Osteocyte (in vitro differentiated cells): ENCODE results near the gene CNTN2. TPM values are rescaled to one million over a fixed set of nuclear protein-coding genes. Genes with fewer than 3 reads are reported as not detected.

Experiments
- DNase-seq: peaks from one replicate; pipeline ENCODE4 v3.0.0; 2021; ENCODE audit warnings: mixed read lengths; ENCODE audit not compliant: unreplicated experiment; ENCODE audit errors: extremely low spot score
- H3K27ac Mint-ChIP-seq: one replicate; pipeline ENCODE4 v1.8.0; 2021; ENCODE audit warnings: mild to moderate bottlenecking, mixed read lengths; ENCODE audit not compliant: unreplicated experiment
- H3K27me3 Mint-ChIP-seq: one replicate; pipeline ENCODE4 v1.8.0; 2021; ENCODE audit warnings: mixed read lengths; ENCODE audit not compliant: unreplicated experiment
- H3K36me3 Mint-ChIP-seq: one replicate; pipeline ENCODE4 v1.8.0; 2021; ENCODE audit warnings: mixed read lengths; ENCODE audit not compliant: unreplicated experiment
- H3K4me1 Mint-ChIP-seq: one replicate; pipeline ENCODE4 v1.8.0; 2021; ENCODE audit warnings: mixed read lengths; ENCODE audit not compliant: unreplicated experiment
- H3K4me3 Mint-ChIP-seq: one replicate; pipeline ENCODE4 v1.8.0; 2021; ENCODE audit warnings: mild to moderate bottlenecking, moderate library complexity, mixed read lengths; ENCODE audit not compliant: unreplicated experiment
- H3K9me3 Mint-ChIP-seq: one replicate; pipeline ENCODE4 v1.8.0; 2021; ENCODE audit warnings: mixed read lengths; ENCODE audit not compliant: unreplicated experiment
- CTCF ChIP-seq: fragments of 200-600 bp; sonication (generic); IDR thresholded peaks from 2 replicates; pipeline ENCODE4 v1.5.0; 2021; ENCODE audit warnings: antibody characterized with exemption, mild to moderate bottlenecking, moderate library complexity
- total RNA-seq: library from RNA; stranded (reverse); gene quantifications from 2 replicates; pipeline ENCODE4 v1.2.1, GENCODE V29; 2021

Gene CNTN2
- total RNA-seq, 1 donor from 2014 or later, result not detected

- no peak overlapping the region for H3K27ac Mint-ChIP-seq
- TF ChIP-seq CTCF, result no peak
- H3K27me3 Mint-ChIP-seq, result peaks cover 28% of the 10 kb centered on the region
- H3K4me3 Mint-ChIP-seq, result no peak overlapping the region
- no peak for DNase-seq
- no peaks in the 10 kb centered on the region for H3K36me3 Mint-ChIP-seq
- peaks cover 2% of the 10 kb centered on the region for H3K4me1 Mint-ChIP-seq
- H3K9me3 Mint-ChIP-seq, result no peaks in the 10 kb centered on the region
These were observed 26.9 kb upstream of the CNTN2 start for GRCh38 chr1:205016075-205016474.

GRCh38 chr1:205016584-205016983 is 26.4 kb upstream of the CNTN2 start:
- Mint-ChIP-seq H3K27ac (no peak overlapping the region), H3K4me1 (peaks cover 2% of the 10 kb centered on the region), H3K4me3 (no peak overlapping the region), H3K27me3 (peaks cover 30% of the 10 kb centered on the region), H3K36me3 (no peaks in the 10 kb centered on the region), H3K9me3 (no peaks in the 10 kb centered on the region)
- DNase-seq, result no peak
- no peak for TF ChIP-seq CTCF

- Mint-ChIP-seq H3K27me3 (peaks cover 33% of the 10 kb centered on the region), H3K27ac (no peak overlapping the region), H3K4me3 (no peak overlapping the region), H3K4me1 (peaks cover 2% of the 10 kb centered on the region), H3K36me3 (no peaks in the 10 kb centered on the region), H3K9me3 (no peaks in the 10 kb centered on the region)
- no peak for DNase-seq
- no peak for TF ChIP-seq CTCF
These were observed 26.0 kb upstream of the CNTN2 start for GRCh38 chr1:205017001-205017400.

GRCh38 chr1:205017766-205018165 is 25.2 kb upstream of the CNTN2 start:
- Mint-ChIP-seq H3K36me3 (no peaks in the 10 kb centered on the region), H3K27ac (no peak overlapping the region), H3K27me3 (peaks cover 37% of the 10 kb centered on the region), H3K4me1 (peaks cover 2% of the 10 kb centered on the region), H3K9me3 (no peaks in the 10 kb centered on the region), H3K4me3 (no peak overlapping the region)
- no peak for TF ChIP-seq CTCF
- no peak for DNase-seq

- no peak overlapping the region for H3K27ac Mint-ChIP-seq
- DNase-seq, result no peak
- no peak overlapping the region for H3K4me3 Mint-ChIP-seq
- no peak for TF ChIP-seq CTCF
- no peaks in the 10 kb centered on the region for H3K9me3 Mint-ChIP-seq
- H3K36me3 Mint-ChIP-seq, result no peaks in the 10 kb centered on the region
- peaks cover 37% of the 10 kb centered on the region for H3K27me3 Mint-ChIP-seq
- H3K4me1 Mint-ChIP-seq, result peaks cover 2% of the 10 kb centered on the region
These were observed 24.6 kb upstream of the CNTN2 start for GRCh38 chr1:205018381-205018780.
